ENCODE measurements around the gene TNFRSF18. TPM values are rescaled to one million over a fixed set of nuclear protein-coding genes. Genes with fewer than 3 reads are reported as not detected.

Gene TNFRSF18
- polyA plus RNA-seq, 4 donors = 0.29 to 0.79 (median 0.53) TPM

GRCh38 chr1:1167841-1168450 is 38.4 kb downstream of the TNFRSF18 start:
- no peak for DNase-seq (ENCODE audit: low read depth in 4 of 4, low spot score in 2 of 4)

GRCh38 chr1:1167398-1167821 is 39.0 kb downstream of the TNFRSF18 start:
- no peak for DNase-seq (ENCODE audit: low read depth in 4 of 4, low spot score in 2 of 4)

- DNase-seq (ENCODE audit: low read depth in 4 of 4, low spot score in 2 of 4) = no peak
These were observed 39.6 kb downstream of the TNFRSF18 start for GRCh38 chr1:1166642-1167397.

- no peak for DNase-seq (ENCODE audit: low read depth in 4 of 4, low spot score in 2 of 4)
These were observed 40.4 kb downstream of the TNFRSF18 start for GRCh38 chr1:1165900-1166421.

GRCh38 chr1:1165485-1165884 is 40.9 kb downstream of the TNFRSF18 start:
- DNase-seq (ENCODE audit: low read depth in 4 of 4, low spot score in 2 of 4) = no peak

GRCh38 chr1:1164701-1165451 is 41.5 kb downstream of the TNFRSF18 start:
- peak in 1 of 4 donors; percentile 42 for DNase-seq (ENCODE audit: low read depth in 4 of 4, low spot score in 2 of 4)

GRCh38 chr1:1164361-1164700 is 42.1 kb downstream of the TNFRSF18 start:
- DNase-seq (ENCODE audit: low read depth in 4 of 4, low spot score in 2 of 4) = no peak

GRCh38 chr1:1163538-1164070 is 42.8 kb downstream of the TNFRSF18 start:
- DNase-seq (ENCODE audit: low read depth in 4 of 4, low spot score in 2 of 4) = no peak

GRCh38 chr1:1162597-1163537 is 43.5 kb downstream of the TNFRSF18 start:
- no peak for DNase-seq (ENCODE audit: low read depth in 4 of 4, low spot score in 2 of 4)

- DNase-seq (ENCODE audit: low read depth in 4 of 4, low spot score in 2 of 4) = no peak
These were observed 44.7 kb downstream of the TNFRSF18 start for GRCh38 chr1:1161683-1162079.

GRCh38 chr1:1161078-1161682 is 45.2 kb downstream of the TNFRSF18 start:
- no peak for DNase-seq (ENCODE audit: low read depth in 4 of 4, low spot score in 2 of 4)

- no peak for DNase-seq (ENCODE audit: low read depth in 4 of 4, low spot score in 2 of 4)
These were observed 46.0 kb downstream of the TNFRSF18 start for GRCh38 chr1:1160281-1160930.

- no peak for DNase-seq (ENCODE audit: low read depth in 4 of 4, low spot score in 2 of 4)
These were observed 48.3 kb downstream of the TNFRSF18 start for GRCh38 chr1:1157914-1158710.

- DNase-seq (ENCODE audit: low read depth in 4 of 4, low spot score in 2 of 4) = no peak
These were observed 48.9 kb downstream of the TNFRSF18 start for GRCh38 chr1:1157426-1157913.

- DNase-seq (ENCODE audit: low read depth in 4 of 4, low spot score in 2 of 4) = no peak
These were observed 49.4 kb downstream of the TNFRSF18 start for GRCh38 chr1:1157033-1157365.

- DNase-seq (ENCODE audit: low read depth in 4 of 4, low spot score in 2 of 4) = no peak
These were observed 50.0 kb downstream of the TNFRSF18 start for GRCh38 chr1:1156140-1157032.

GRCh38 chr1:1155258-1155657 is 51.1 kb downstream of the TNFRSF18 start:
- DNase-seq (ENCODE audit: low read depth in 4 of 4, low spot score in 2 of 4) = no peak

Data from left renal cortex interstitium (tissue), 4 donors.